IgD-negative memory B cell (primary cell): ENCODE data around the gene AFAP1. TPM values are rescaled to one million over a fixed set of nuclear protein-coding genes. Genes with fewer than 3 reads are reported as not detected.

Experiments used
- H3K27ac Mint-ChIP-seq, 3 donors: one replicate each; pipeline ENCODE4 v1.8.0; 2020 to 2022; ENCODE audit warnings: mild to moderate bottlenecking in 3 of 3, mixed read lengths in 3 of 3, moderate library complexity in 1 of 3
- H3K27me3 Mint-ChIP-seq: one replicate; pipeline ENCODE4 v1.8.0; 2021; ENCODE audit warnings: mixed read lengths
- H3K36me3 Mint-ChIP-seq: one replicate; pipeline ENCODE4 v1.8.0; 2020; ENCODE audit warnings: mild to moderate bottlenecking, mixed read lengths
- H3K4me1 Mint-ChIP-seq, 3 donors: one replicate each; pipeline ENCODE4 v1.8.0; 2020 to 2022; ENCODE audit warnings: mixed read lengths in 3 of 3, mild to moderate bottlenecking in 1 of 3
- H3K4me3 Mint-ChIP-seq, 4 donors: one replicate each; pipeline ENCODE4 v1.8.0; 2020 to 2022; ENCODE audit warnings: mild to moderate bottlenecking in 4 of 4, mixed read lengths in 4 of 4, moderate library complexity in 3 of 4
- H3K9me3 Mint-ChIP-seq, 3 donors: one replicate each; pipeline ENCODE4 v1.8.0; 2020 to 2021; ENCODE audit warnings: mixed read lengths in 3 of 3, mild to moderate bottlenecking in 1 of 3
- polyA plus RNA-seq: library from polyadenylated mRNA; unstranded; fragments of 300-500 nt; fragmentation: Illumina TruSeq; gene quantifications from one replicate; pipeline ENCODE4 v1.2.3, GENCODE V29; 2021

Gene AFAP1
- polyA plus RNA-seq, 1 donor from 2014 or later, result 0.20 TPM

DNA sequence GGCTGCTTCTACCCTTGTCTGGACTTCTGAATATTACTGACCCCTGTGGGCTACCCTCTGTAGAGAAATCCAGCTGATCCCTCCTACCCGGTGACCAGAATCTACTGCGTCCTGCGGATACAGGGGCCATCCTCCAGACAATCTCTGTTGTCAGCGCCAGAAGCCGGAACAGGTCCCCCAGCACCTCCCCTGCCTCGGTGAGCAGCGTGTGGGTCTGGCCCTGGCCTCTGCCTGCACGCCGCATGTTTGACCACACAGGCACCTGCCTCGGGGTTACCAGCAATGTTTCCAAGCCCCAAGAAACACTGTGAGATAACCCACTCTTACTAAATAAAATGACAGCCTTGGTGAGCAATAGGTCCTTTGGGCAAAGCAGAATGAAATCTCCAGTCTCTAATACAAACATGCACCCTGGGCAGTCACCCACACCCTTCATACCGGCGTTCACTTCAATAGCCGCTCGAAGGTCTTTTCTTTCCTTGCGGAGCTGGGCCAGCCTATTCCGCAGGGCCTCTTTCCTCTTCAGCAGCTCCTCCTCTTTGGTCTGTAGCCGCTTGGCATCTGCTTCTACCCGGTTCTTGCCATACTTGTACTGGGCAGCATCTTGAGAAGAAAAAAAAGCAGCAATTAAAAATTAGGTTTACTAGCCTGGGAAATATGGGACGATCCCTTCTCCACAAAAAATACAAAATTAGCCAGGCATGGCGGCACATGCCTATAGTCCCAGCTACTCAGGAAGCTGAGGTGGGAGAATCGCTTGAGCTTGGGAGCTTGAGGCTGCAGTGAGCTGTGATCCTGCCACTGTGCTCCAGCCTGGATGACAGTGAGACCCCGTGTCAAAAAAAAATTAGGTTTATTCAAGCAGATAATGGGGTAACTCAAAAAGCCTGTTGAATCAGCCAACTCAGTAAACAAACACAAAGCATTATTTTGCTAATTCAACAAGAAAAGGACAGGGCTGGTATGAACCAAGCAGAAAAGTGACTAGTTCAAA, 165.1 kb downstream of the AFAP1 start:
- Mint-ChIP-seq H3K4me1 (peaks cover 0 to 14% (median 6%) of the 10 kb centered on the region in 3 donors), H3K27ac (no peak overlapping the region), H3K4me3 (no peak overlapping the region), H3K36me3 (no peaks in the 10 kb centered on the region), H3K27me3 (peaks cover 26% of the 10 kb centered on the region), H3K9me3 (no peaks in the 10 kb centered on the region)

- Mint-ChIP-seq H3K27ac (peak overlapping the region in 1 of 3 donors; percentile 64), H3K4me1 (peaks cover 0 to 14% (median 6%) of the 10 kb centered on the region in 3 donors), H3K4me3 (no peak overlapping the region)
Measured at GRCh38 chr4:7773401-7774180, 166.1 kb downstream of the AFAP1 start.

DNA sequence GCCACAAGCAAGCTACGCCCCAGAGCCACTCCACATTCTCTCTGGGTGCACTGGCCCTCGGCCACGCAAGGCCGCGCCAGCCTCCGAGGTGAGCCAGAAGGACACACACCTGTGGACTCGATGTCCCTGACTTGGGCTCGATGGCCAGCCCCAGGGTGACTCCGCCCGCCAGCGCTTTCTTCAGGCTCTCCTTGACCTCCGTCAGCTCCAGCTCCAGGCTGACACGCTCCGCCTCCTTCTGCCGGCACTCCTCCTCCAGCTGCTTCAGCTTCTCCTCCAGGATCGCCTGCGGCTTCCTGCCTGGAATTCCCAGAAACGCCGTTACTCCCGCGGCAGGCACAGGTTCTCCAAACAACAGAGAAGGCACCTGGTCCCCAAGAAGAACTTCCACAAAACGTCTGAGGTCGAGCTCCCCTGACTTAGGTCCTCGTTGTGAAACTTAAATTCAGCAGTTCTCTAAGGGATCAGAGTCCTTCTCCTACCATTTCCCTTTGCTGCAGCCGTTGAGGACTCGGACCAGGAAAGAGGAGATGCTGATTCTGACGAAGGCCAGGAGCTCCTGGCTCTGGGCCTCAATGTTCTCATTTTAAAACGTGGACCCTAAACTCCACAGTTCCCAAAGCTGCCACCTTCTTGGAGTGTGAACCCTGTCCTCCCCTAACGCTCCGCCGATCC, 166.8 kb downstream of the AFAP1 start:
- Mint-ChIP-seq H3K36me3 (no peaks in the 10 kb centered on the region), H3K27ac (no peak overlapping the region), H3K27me3 (peaks cover 24% of the 10 kb centered on the region), H3K4me3 (no peak overlapping the region), H3K4me1 (peaks cover 0 to 14% (median 6%) of the 10 kb centered on the region in 3 donors), H3K9me3 (no peaks in the 10 kb centered on the region)

More at GRCh38 chr4:7773401-7774180, 166.1 kb downstream of the AFAP1 start:
- Mint-ChIP-seq H3K36me3 (no peaks in the 10 kb centered on the region), H3K9me3 (no peaks in the 10 kb centered on the region), H3K27me3 (peaks cover 26% of the 10 kb centered on the region)

GRCh38 chr4:7771541-7772507, 167.8 kb downstream of the AFAP1 start:
- H3K27ac Mint-ChIP-seq, result no peak overlapping the region
- H3K9me3 Mint-ChIP-seq, result no peaks in the 10 kb centered on the region
- H3K27me3 Mint-ChIP-seq, result peaks cover 24% of the 10 kb centered on the region
- peaks cover 0 to 14% (median 6%) of the 10 kb centered on the region in 3 donors for H3K4me1 Mint-ChIP-seq
- H3K4me3 Mint-ChIP-seq, result no peak overlapping the region
- H3K36me3 Mint-ChIP-seq, result no peaks in the 10 kb centered on the region

DNA sequence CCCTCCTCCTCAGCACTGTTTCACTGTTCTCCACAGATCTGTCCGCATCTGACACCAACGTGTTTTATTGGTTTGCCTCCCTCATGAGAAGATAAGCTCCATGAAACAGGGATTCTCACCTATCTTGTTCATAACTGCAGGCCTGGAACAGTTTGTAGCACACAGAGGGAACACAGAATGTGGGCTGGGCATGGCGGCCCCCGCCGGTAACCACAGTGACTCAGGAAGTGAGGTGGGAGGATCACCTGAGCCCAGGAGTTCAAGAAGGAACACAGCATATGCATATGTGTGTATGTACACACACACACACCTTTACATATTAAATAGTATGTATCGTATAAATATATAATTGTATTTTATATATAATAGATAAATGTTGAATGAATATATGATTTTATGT, 168.6 kb downstream of the AFAP1 start:
- peaks cover 0 to 14% (median 6%) of the 10 kb centered on the region in 3 donors for H3K4me1 Mint-ChIP-seq
- H3K9me3 Mint-ChIP-seq, result no peaks in the 10 kb centered on the region
- H3K27me3 Mint-ChIP-seq, result peaks cover 26% of the 10 kb centered on the region
- H3K4me3 Mint-ChIP-seq, result peak overlapping the region in 2 of 4 donors; percentile 56 to 69
- peak overlapping the region in 1 of 3 donors; percentile 65 for H3K27ac Mint-ChIP-seq
- no peaks in the 10 kb centered on the region for H3K36me3 Mint-ChIP-seq

DNA sequence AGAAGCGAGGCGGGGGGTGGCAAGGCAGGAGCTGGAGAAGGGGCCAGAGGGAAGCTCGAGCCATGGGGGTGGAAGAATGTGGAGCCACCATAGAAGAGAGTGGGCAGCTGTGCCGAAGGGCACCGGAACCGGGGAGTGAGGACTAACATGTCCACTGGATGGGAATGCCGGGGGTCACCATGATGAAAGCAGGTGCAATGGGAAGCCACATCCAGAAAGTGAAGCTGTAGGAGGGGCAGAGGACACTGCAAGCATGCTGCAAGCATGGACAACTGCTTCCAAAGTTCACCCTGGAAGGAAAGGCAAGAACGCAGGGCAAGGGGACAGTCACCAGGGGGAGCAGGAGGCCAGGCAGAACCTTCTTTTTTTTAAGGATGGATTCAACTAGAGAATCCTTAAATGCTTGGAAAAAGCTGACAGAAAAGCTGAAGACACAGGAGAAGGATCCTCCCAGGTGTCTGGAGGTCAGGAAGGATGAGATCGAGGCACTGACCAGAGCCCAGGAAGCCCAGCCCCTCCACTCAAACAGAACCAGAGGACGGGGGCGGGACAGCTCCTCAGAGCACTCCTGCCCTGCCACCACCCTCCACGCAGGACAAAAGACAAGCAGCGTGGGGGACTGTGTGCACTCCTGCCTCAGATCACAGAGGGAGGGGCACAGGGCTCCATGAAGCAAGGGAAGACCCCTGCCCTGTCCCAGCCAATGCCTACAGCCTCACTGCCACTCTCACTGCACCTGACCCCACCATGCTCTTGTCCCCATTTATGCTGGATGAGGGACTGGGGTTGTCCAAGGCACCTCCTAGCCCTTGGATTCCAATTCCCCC, 169.2 kb downstream of the AFAP1 start:
- Mint-ChIP-seq H3K27ac (peak overlapping the region in 1 of 3 donors; percentile 65), H3K9me3 (no peaks in the 10 kb centered on the region), H3K27me3 (peaks cover 26% of the 10 kb centered on the region), H3K36me3 (no peaks in the 10 kb centered on the region), H3K4me3 (peak overlapping the region in 2 of 4 donors; percentile 56 to 69), H3K4me1 (peaks cover 0 to 14% (median 6%) of the 10 kb centered on the region in 3 donors)

DNA sequence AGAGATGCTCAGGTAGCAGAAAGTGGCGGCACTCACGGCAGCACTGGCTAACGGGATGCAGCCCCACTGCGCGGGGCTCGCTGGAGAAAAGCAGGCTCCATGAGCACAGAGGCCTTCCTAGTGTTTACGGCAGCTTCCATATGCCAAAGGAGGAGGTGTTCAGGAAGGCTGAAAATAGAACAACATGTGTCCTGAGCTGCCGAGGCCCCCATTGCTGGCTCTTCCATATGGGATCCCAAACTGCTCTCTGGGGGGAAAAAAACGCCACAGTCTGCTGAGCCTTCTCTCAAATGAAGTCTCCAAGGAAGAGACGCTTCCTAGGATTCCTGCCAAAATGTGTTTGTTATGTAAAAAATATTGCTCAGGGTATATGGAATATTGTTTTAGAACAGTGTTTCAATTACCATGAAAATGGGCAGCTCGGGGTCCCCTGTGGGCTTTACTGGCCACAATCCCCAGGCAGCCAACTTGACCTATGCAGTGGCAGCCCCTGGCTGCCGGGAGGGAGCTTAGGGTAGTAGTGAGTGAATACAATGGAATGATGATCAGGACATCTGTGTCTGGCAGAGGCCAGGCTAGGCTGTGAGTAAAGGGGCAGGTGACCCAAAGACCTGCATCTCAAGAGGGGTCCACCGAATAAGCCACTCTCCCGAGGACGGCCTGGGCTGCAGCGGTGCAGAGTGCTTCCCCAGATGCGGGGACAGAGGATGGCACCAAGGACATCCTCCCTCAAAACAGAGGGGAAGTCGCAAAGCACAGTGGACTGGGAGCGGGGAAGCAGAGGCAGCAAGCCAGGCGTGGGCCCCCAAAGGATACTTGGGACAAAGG, 170.1 kb downstream of the AFAP1 start:
- peaks cover 0 to 14% (median 6%) of the 10 kb centered on the region in 3 donors for H3K4me1 Mint-ChIP-seq
- peak overlapping the region in 2 of 4 donors; percentile 54 to 78 for H3K4me3 Mint-ChIP-seq
- no peaks in the 10 kb centered on the region for H3K36me3 Mint-ChIP-seq
- no peaks in the 10 kb centered on the region for H3K9me3 Mint-ChIP-seq
- H3K27ac Mint-ChIP-seq, result no peak overlapping the region
- peaks cover 26% of the 10 kb centered on the region for H3K27me3 Mint-ChIP-seq

GRCh38 chr4:7768736-7769135, 170.9 kb downstream of the AFAP1 start:
- Mint-ChIP-seq H3K27me3 (peaks cover 25% of the 10 kb centered on the region), H3K4me1 (peaks cover 0 to 14% (median 6%) of the 10 kb centered on the region in 3 donors), H3K27ac (no peak overlapping the region), H3K4me3 (no peak overlapping the region), H3K9me3 (no peaks in the 10 kb centered on the region), H3K36me3 (no peaks in the 10 kb centered on the region)

DNA sequence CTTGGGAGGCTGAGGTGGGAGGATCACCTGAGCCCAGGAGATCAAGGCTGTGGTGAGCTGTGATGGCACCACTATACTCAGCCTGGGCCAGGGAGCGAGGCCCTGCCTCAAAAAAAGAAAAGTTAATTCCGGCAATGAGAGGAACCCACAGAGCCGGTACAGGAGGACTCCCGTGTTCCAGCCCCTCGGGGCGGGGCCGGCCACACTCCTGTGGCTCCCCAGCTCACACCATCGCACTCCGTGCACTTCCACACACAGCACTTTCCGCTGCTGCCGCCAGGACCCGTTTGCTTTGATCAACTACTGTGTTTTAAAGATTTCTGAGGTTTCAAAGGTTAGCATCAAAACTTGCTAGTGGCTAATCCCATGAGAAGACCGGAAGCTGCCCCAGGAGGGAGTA, 171.7 kb downstream of the AFAP1 start:
- Mint-ChIP-seq H3K9me3 (no peaks in the 10 kb centered on the region), H3K27ac (no peak overlapping the region), H3K27me3 (peaks cover 19% of the 10 kb centered on the region), H3K4me1 (peaks cover 0 to 14% (median 6%) of the 10 kb centered on the region in 3 donors), H3K4me3 (no peak overlapping the region), H3K36me3 (no peaks in the 10 kb centered on the region)

- Mint-ChIP-seq H3K9me3 (no peaks in the 10 kb centered on the region), H3K27ac (no peak overlapping the region), H3K4me3 (no peak overlapping the region), H3K27me3 (peaks cover 16% of the 10 kb centered on the region), H3K36me3 (no peaks in the 10 kb centered on the region), H3K4me1 (peaks cover 0 to 14% (median 6%) of the 10 kb centered on the region in 3 donors)
Measured at GRCh38 chr4:7767526-7767925, 172.1 kb downstream of the AFAP1 start.

DNA sequence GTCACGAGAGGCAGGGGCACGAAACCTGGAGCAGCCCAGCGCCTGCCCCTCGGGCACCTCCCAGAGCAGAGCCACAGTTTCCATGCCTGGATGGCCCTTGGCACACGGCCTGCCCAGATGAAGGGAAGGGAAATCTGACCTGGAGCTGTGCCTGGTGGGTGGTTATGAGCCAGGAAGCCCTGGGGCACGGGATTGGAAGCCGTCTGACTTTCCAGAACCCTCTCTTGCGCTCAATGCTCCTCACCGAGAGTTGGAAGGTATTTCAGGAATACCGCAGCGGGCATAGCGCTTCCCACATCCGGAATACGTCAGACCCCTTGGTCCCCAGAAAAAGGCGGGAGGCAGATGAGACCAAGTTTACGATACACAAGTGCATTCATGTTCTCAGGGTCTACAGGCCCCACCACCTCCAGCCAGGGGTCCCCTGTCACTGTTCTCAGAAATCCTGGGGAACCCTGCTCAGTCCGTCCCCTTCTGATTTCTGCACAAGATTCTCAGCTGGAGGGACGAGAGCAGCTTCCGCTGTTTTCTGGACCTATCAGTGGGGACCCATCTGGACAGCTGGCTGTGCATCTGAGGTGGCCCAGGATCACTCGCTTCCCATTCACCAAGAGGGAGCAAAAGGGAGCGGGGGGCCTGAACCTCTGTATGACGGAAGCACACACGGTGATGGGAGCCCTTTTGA, 172.9 kb downstream of the AFAP1 start:
- Mint-ChIP-seq H3K4me3 (no peak overlapping the region), H3K36me3 (no peaks in the 10 kb centered on the region), H3K4me1 (peaks cover 0 to 12% (median 4%) of the 10 kb centered on the region in 3 donors), H3K27me3 (peaks cover 16% of the 10 kb centered on the region), H3K9me3 (no peaks in the 10 kb centered on the region), H3K27ac (no peak overlapping the region)

DNA sequence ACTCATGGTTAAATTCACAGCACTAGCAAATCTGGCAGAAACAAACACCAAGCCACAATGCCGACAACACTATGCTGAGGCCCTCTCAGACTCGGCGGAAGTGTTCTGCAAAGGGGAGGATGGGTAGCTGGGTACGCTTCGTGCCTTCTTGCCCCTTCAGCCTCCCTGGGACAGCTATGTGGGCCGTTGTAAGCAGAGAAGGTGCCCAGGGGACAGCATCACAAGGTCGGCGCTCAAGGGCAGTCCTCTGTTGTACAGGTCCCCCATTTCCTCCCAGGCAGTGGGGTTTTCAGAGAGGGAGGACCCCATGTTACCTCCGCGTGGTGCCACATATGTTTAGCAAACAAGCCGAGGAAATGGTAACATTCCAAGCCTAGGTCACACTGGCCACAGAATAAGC, 173.6 kb downstream of the AFAP1 start:
- H3K27ac Mint-ChIP-seq, result no peak overlapping the region
- H3K36me3 Mint-ChIP-seq, result no peaks in the 10 kb centered on the region
- H3K9me3 Mint-ChIP-seq, result no peaks in the 10 kb centered on the region
- H3K4me3 Mint-ChIP-seq, result no peak overlapping the region
- peaks cover 16% of the 10 kb centered on the region for H3K27me3 Mint-ChIP-seq
- peaks cover 0 to 11% (median 0%) of the 10 kb centered on the region in 3 donors for H3K4me1 Mint-ChIP-seq
